HL-60 (cell line): Measurements from ENCODE around the gene DOCK9.

ENCODE experiments used
- DNase-seq, 2 experiments: peaks; one replicate each; pipeline ENCODE4 v3.0.0-alpha.2; 2010 to 2020; ENCODE audit warnings: low read depth in 1 of 2, low spot score in 1 of 2
- H3K27ac ChIP-seq: fragments of 250-450 bp; sonication (Bioruptor Pico); replicated peaks from 2 replicates; pipeline ENCODE4 v1.5.1; 2020; ENCODE audit warnings: mild to moderate bottlenecking, moderate library complexity
- H3K27me3 ChIP-seq: fragments of 250-450 bp; sonication (Bioruptor Pico); 2 replicates; pipeline ENCODE4 v1.5.1; 2021; ENCODE audit warnings: mild to moderate bottlenecking, moderate library complexity; ENCODE audit not compliant: insufficient read depth, poor library complexity, severe bottlenecking
- H3K4me3 ChIP-seq: replicated peaks from 2 replicates; pipeline ENCODE4 v1.5.1; 2011; ENCODE audit warnings: mild to moderate bottlenecking, control low read depth, low read length; ENCODE audit not compliant: insufficient read depth
- CTCF ChIP-seq: IDR thresholded peaks from one replicate; pipeline ENCODE4 v1.5.1; 2011; ENCODE audit warnings: low read length, control low read depth, inconsistent platforms; ENCODE audit not compliant: insufficient read depth
- GABPA ChIP-seq: IDR thresholded peaks from 2 replicates; pipeline ENCODE4 v1.6.1; 2012; ENCODE audit warnings: low read depth
- POLR2AphosphoS5 ChIP-seq: IDR thresholded peaks from 2 replicates; pipeline ENCODE4 v1.6.1; 2012; ENCODE audit warnings: low read depth
- SPI1 ChIP-seq: IDR thresholded peaks from 2 replicates; pipeline ENCODE4 v1.6.1; 2012; ENCODE audit warnings: low read depth, mild to moderate bottlenecking, borderline replicate concordance
- TF ChIP-seq, protein P1 (sequence below): IDR thresholded peaks from 2 replicates; pipeline ENCODE4 v1.6.1; 2012; ENCODE audit warnings: low read depth; ENCODE audit not compliant: insufficient replicate concordance

The DOCK9 gene

DNA sequence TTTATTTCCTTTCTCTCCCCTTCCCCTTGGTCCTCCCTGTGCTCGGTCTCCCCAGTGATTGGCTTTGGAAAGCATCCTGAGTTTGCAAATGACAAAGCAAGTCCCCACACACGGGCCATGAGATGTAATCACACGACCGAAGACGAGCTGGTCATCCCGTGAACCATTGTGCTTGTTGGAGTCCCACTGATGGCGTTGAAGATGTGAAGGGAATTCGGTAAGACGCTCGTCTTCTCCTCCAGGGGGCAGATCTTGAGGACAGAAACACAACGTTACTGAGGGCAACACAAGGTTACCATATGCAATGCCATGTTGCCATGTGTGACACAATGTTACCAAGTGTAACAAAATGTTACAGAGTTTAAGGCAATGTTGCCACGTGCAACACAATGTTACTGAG lies 183.4 kb downstream of the DOCK9 start:
- Histone ChIP-seq H3K27me3 (peaks cover 8% of the 10 kb centered on the region), H3K4me3 (no peak overlapping the region), H3K27ac (no peak overlapping the region)
- no peak for TF ChIP-seq SPI1
- TF ChIP-seq POLR2AphosphoS5 = no peak
- TF ChIP-seq CTCF = no peak
- TF ChIP-seq GABPA = no peak
- TF ChIP-seq, protein P1, sequence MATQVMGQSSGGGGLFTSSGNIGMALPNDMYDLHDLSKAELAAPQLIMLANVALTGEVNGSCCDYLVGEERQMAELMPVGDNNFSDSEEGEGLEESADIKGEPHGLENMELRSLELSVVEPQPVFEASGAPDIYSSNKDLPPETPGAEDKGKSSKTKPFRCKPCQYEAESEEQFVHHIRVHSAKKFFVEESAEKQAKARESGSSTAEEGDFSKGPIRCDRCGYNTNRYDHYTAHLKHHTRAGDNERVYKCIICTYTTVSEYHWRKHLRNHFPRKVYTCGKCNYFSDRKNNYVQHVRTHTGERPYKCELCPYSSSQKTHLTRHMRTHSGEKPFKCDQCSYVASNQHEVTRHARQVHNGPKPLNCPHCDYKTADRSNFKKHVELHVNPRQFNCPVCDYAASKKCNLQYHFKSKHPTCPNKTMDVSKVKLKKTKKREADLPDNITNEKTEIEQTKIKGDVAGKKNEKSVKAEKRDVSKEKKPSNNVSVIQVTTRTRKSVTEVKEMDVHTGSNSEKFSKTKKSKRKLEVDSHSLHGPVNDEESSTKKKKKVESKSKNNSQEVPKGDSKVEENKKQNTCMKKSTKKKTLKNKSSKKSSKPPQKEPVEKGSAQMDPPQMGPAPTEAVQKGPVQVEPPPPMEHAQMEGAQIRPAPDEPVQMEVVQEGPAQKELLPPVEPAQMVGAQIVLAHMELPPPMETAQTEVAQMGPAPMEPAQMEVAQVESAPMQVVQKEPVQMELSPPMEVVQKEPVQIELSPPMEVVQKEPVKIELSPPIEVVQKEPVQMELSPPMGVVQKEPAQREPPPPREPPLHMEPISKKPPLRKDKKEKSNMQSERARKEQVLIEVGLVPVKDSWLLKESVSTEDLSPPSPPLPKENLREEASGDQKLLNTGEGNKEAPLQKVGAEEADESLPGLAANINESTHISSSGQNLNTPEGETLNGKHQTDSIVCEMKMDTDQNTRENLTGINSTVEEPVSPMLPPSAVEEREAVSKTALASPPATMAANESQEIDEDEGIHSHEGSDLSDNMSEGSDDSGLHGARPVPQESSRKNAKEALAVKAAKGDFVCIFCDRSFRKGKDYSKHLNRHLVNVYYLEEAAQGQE = no peak
- no peak for DNase-seq

DNA sequence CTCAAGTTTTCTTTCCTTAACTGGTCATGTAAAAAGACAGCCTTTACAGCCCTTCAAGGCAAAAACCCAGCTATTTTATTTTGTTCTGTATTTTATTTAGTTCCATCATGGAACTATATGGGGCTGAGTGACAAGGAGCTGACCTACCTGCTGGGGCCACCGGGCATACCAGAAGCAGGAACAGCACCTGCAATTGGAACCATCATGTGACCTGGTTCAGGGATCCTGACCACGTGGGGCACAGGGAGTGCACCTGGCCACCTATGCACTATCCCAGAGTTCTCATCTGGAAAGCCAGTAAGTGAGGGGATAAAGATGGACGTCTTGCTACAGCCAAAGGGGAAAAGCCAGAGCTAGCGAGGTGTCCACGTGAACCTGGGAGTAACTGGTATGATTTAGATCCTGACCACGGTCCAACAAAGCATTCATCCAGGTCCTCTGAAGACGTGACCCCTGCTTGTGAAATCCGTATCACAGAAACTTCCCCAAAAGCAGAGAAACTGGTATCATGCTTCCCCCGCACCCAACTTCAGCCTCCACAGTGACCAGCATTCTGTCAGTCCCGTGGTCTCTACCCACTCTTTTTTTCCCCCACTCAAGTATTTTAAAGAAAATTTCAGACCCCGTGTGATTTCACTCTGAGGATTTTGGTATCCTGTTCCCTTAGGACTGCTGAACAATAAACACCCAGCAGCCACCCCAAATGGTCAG lies 184.9 kb downstream of the DOCK9 start:
- Histone ChIP-seq H3K27ac (no peak overlapping the region), H3K4me3 (no peak overlapping the region), H3K27me3 (peaks cover 7% of the 10 kb centered on the region)
- DNase-seq = no peak
- TF ChIP-seq SPI1 (no peak), POLR2AphosphoS5 (no peak), CTCF (no peak), GABPA (no peak)
- TF ChIP-seq, protein P1 = no peak

DNA sequence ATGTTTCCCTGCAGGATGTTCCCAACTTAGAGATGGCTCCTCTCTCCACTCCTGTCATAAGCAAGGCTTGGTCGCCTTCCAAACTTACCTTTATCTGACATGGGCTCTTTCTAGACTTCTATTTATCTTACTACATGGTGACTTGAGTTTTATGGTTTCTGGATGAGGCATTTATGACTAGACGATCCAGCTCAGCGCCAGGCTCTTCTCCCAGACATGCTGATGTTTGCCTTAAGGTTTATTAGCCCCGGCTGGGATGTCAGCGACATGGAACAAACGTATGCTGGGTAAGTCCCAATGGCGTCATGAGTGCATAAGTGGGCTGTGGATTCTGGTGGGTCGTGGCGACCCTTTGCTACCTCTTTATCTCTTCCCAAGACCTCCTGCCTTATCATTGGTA lies 185.5 kb downstream of the DOCK9 start:
- Histone ChIP-seq H3K4me3 (no peak overlapping the region), H3K27me3 (peaks cover 10% of the 10 kb centered on the region), H3K27ac (no peak overlapping the region)
- DNase-seq = no peak
- TF ChIP-seq CTCF (no peak), SPI1 (no peak), GABPA (no peak), POLR2AphosphoS5 (no peak)
- TF ChIP-seq, protein P1 = no peak
